ENCODE measurements around the gene SLC44A2.

The SLC44A2 gene

DNA sequence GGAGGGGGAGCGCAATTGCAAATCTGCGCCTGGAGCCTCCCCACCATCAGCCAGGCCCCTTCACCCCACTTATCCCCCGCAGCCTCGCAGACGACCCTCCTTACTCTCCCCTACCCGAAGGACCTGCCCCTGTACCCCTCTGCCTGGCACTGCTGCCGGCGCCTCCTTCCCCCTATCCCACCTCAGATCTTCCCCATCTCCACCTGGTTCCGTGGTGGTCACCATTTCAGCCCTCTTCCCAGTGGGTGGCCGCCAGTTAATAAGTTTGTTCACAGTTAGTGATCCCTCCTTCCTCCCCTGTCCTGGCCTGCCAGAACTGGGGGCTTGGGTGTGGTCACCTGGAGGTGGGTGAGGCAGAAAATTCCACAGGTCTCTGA, 397 bp downstream of the SLC44A2 start:
- no peaks in the 10 kb centered on the region for H4K20me1 ChIP-seq (ENCODE audit: low read depth, low read length)
- no peaks in the 10 kb centered on the region for H3F3A ChIP-seq (ENCODE audit: insufficient read depth)
- H3K9me2 ChIP-seq (replicated peaks; ENCODE audit: insufficient read depth, low read length), result no peaks in the 10 kb centered on the region
- H3K79me2 ChIP-seq (ENCODE audit: insufficient read depth, low read length), result no peaks in the 10 kb centered on the region
- no peak overlapping the region for H2AFZ ChIP-seq (ENCODE audit: low read depth, low read length, severe bottlenecking)
- TF ChIP-seq CTCF (IDR thresholded peaks at IDR 0.05; ENCODE audit: insufficient read depth, low read length, poor library complexity, severe bottlenecking) (no peak), EZH2phosphoT487 (conservative IDR thresholded peaks at IDR 0.05; ENCODE audit: low read length) (no peak)
- H3K9ac ChIP-seq (ENCODE audit: low read length), result no peak overlapping the region
- H3K36me3 ChIP-seq (ENCODE audit: low read length), result no peaks in the 10 kb centered on the region
- no peak overlapping the region for H3K4me2 ChIP-seq (ENCODE audit: low read depth, low read length, poor library complexity, severe bottlenecking)
- H3K27ac ChIP-seq (ENCODE audit: low read depth, low read length), result no peak overlapping the region
- H3K9me3 ChIP-seq (ENCODE audit: insufficient read depth, low read length), result no peaks in the 10 kb centered on the region
- no peaks in the 10 kb centered on the region for H3K27me3 ChIP-seq (ENCODE audit: low read length)
- H3K4me3 ChIP-seq (ENCODE audit: insufficient read depth, low read length, poor library complexity, severe bottlenecking), result no peak overlapping the region

- Histone ChIP-seq H3K36me3 (ENCODE audit: low read length) (no peaks in the 10 kb centered on the region), H3K27me3 (ENCODE audit: low read length) (no peaks in the 10 kb centered on the region), H3F3A (ENCODE audit: insufficient read depth) (no peaks in the 10 kb centered on the region), H3K9ac (ENCODE audit: low read length) (no peak overlapping the region), H3K4me3 (ENCODE audit: insufficient read depth, low read length, poor library complexity, severe bottlenecking) (no peak overlapping the region), H4K20me1 (ENCODE audit: low read depth, low read length) (no peaks in the 10 kb centered on the region), H3K79me2 (ENCODE audit: insufficient read depth, low read length) (no peaks in the 10 kb centered on the region), H3K4me2 (ENCODE audit: low read depth, low read length, poor library complexity, severe bottlenecking) (no peak overlapping the region), H3K9me2 (replicated peaks; ENCODE audit: insufficient read depth, low read length) (no peaks in the 10 kb centered on the region), H2AFZ (ENCODE audit: low read depth, low read length, severe bottlenecking) (no peak overlapping the region), H3K9me3 (ENCODE audit: insufficient read depth, low read length) (no peaks in the 10 kb centered on the region), H3K27ac (ENCODE audit: low read depth, low read length) (no peak overlapping the region)
- TF ChIP-seq CTCF (IDR thresholded peaks at IDR 0.05; ENCODE audit: insufficient read depth, low read length, poor library complexity, severe bottlenecking) (no peak), EZH2phosphoT487 (conservative IDR thresholded peaks at IDR 0.05; ENCODE audit: low read length) (no peak)
Observed at GRCh38 chr19:10631874-10632273, 6.5 kb downstream of the SLC44A2 start.

- H3K9me3 ChIP-seq (ENCODE audit: insufficient read depth, low read length), result no peaks in the 10 kb centered on the region
- H3K9me2 ChIP-seq (replicated peaks; ENCODE audit: insufficient read depth, low read length), result no peaks in the 10 kb centered on the region
- no peaks in the 10 kb centered on the region for H3F3A ChIP-seq (ENCODE audit: insufficient read depth)
- no peak for TF ChIP-seq CTCF (IDR thresholded peaks at IDR 0.05; ENCODE audit: insufficient read depth, low read length, poor library complexity, severe bottlenecking)
- TF ChIP-seq EZH2phosphoT487 (conservative IDR thresholded peaks at IDR 0.05; ENCODE audit: low read length), result no peak
- no peak overlapping the region for H2AFZ ChIP-seq (ENCODE audit: low read depth, low read length, severe bottlenecking)
- no peak overlapping the region for H3K4me2 ChIP-seq (ENCODE audit: low read depth, low read length, poor library complexity, severe bottlenecking)
- H3K4me3 ChIP-seq (ENCODE audit: insufficient read depth, low read length, poor library complexity, severe bottlenecking), result no peak overlapping the region
- no peak overlapping the region for H3K9ac ChIP-seq (ENCODE audit: low read length)
- no peak overlapping the region for H3K27ac ChIP-seq (ENCODE audit: low read depth, low read length)
- H3K79me2 ChIP-seq (ENCODE audit: insufficient read depth, low read length), result no peaks in the 10 kb centered on the region
- no peaks in the 10 kb centered on the region for H3K36me3 ChIP-seq (ENCODE audit: low read length)
- H4K20me1 ChIP-seq (ENCODE audit: low read depth, low read length), result no peaks in the 10 kb centered on the region
- no peaks in the 10 kb centered on the region for H3K27me3 ChIP-seq (ENCODE audit: low read length)
Observed at GRCh38 chr19:10634430-10634829, 9.1 kb downstream of the SLC44A2 start.

DNA sequence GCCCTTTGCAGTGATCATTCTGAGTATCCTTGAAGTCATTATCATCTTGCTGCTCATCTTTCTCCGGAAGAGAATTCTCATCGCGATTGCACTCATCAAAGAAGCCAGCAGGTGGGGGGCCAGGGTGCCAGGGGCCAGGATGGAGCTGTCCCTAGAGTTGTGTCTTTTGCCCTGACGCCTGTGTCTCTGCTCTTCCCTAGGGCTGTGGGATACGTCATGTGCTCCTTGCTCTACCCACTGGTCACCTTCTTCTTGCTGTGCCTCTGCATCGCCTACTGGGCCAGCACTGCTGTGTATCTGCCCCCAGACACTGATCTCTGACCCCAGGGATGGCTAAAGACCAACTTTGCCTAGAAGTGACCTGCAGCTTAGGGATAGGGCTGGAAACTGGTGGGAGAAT, 9.6 kb downstream of the SLC44A2 start:
- Histone ChIP-seq H3K27me3 (ENCODE audit: low read length) (no peaks in the 10 kb centered on the region), H3K9ac (ENCODE audit: low read length) (no peak overlapping the region), H2AFZ (ENCODE audit: low read depth, low read length, severe bottlenecking) (no peak overlapping the region), H3K4me2 (ENCODE audit: low read depth, low read length, poor library complexity, severe bottlenecking) (no peak overlapping the region), H3F3A (ENCODE audit: insufficient read depth) (no peaks in the 10 kb centered on the region), H3K4me3 (ENCODE audit: insufficient read depth, low read length, poor library complexity, severe bottlenecking) (no peak overlapping the region), H3K79me2 (ENCODE audit: insufficient read depth, low read length) (no peaks in the 10 kb centered on the region), H3K9me2 (replicated peaks; ENCODE audit: insufficient read depth, low read length) (no peaks in the 10 kb centered on the region), H3K36me3 (ENCODE audit: low read length) (no peaks in the 10 kb centered on the region), H3K9me3 (ENCODE audit: insufficient read depth, low read length) (no peaks in the 10 kb centered on the region), H4K20me1 (ENCODE audit: low read depth, low read length) (no peaks in the 10 kb centered on the region), H3K27ac (ENCODE audit: low read depth, low read length) (no peak overlapping the region)
- TF ChIP-seq EZH2phosphoT487 (conservative IDR thresholded peaks at IDR 0.05; ENCODE audit: low read length) (no peak), CTCF (IDR thresholded peaks at IDR 0.05; ENCODE audit: insufficient read depth, low read length, poor library complexity, severe bottlenecking) (no peak)

Data from SU-DHL-6 (cell line).